Testis (tissue), 2 donors: Measurements from ENCODE around the gene SIK2.

Source experiments
- POLR2A ChIP-seq: fragments of 450-650 bp; IDR thresholded peaks from one replicate; pipeline ENCODE4 v1.6.1; 2017; ENCODE audit warnings: antibody characterized with exemption, mild to moderate bottlenecking, moderate library complexity
- TF ChIP-seq, protein P1 (sequence below), 3 experiments: fragments of 450-650 bp in 2 of 3; fragments of 200-600 bp in 1 of 3; sonication (generic) in 1 of 3; IDR thresholded peaks; one replicate each; pipeline ENCODE4 v1.5.1; 2016 to 2019; ENCODE audit warnings: antibody characterized with exemption in 3 of 3, mild to moderate bottlenecking in 2 of 3, moderate library complexity in 1 of 3

- TF ChIP-seq, protein P1, sequence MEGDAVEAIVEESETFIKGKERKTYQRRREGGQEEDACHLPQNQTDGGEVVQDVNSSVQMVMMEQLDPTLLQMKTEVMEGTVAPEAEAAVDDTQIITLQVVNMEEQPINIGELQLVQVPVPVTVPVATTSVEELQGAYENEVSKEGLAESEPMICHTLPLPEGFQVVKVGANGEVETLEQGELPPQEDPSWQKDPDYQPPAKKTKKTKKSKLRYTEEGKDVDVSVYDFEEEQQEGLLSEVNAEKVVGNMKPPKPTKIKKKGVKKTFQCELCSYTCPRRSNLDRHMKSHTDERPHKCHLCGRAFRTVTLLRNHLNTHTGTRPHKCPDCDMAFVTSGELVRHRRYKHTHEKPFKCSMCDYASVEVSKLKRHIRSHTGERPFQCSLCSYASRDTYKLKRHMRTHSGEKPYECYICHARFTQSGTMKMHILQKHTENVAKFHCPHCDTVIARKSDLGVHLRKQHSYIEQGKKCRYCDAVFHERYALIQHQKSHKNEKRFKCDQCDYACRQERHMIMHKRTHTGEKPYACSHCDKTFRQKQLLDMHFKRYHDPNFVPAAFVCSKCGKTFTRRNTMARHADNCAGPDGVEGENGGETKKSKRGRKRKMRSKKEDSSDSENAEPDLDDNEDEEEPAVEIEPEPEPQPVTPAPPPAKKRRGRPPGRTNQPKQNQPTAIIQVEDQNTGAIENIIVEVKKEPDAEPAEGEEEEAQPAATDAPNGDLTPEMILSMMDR (IDR thresholded peaks at IDR 0.05) = no peak
- TF ChIP-seq POLR2A = no peak
Measured at GRCh38 chr11:111735262-111736116, 133.2 kb downstream of the SIK2 start.
